GM21825 (cell line): ENCODE results near the gene CLIP1.
"Not testable (repeated sequence)": the region's sequence is repeated elsewhere in the genome, so short reads cannot be mapped to it uniquely, and the experiment has no call there.

Experiments used
- ATAC-seq: cut with Tn5 transposase; IDR thresholded peaks from one replicate; pipeline ENCODE4 v1.9.1; 2021; ENCODE audit warnings: mild to moderate bottlenecking, moderate library complexity; ENCODE audit not compliant: unreplicated experiment

The CLIP1 gene

GRCh38 chr12:122357536-122357935 is 64.9 kb downstream of the CLIP1 start:
- ATAC-seq, result not testable (repeated sequence)

GRCh38 chr12:122356991-122357390 is 65.5 kb downstream of the CLIP1 start:
- ATAC-seq, result not testable (repeated sequence)

- no peak for ATAC-seq
These were observed 66.3 kb downstream of the CLIP1 start for GRCh38 chr12:122356192-122356635.

GRCh38 chr12:122355706-122356105 is 66.8 kb downstream of the CLIP1 start:
- ATAC-seq, result no peak

GRCh38 chr12:122354958-122355641 is 67.4 kb downstream of the CLIP1 start:
- ATAC-seq, result no peak

- ATAC-seq, result no peak
These were observed 70.1 kb downstream of the CLIP1 start for GRCh38 chr12:122352394-122352793.

GRCh38 chr12:122350141-122350848 is 72.2 kb downstream of the CLIP1 start:
- no peak for ATAC-seq

- no peak for ATAC-seq
These were observed 73.4 kb downstream of the CLIP1 start for GRCh38 chr12:122349078-122349477.

GRCh38 chr12:122348505-122348904 is 74.0 kb downstream of the CLIP1 start:
- no peak for ATAC-seq

- no peak for ATAC-seq
These were observed 76.4 kb downstream of the CLIP1 start for GRCh38 chr12:122346054-122346453.

- ATAC-seq, result no peak
These were observed 77.4 kb downstream of the CLIP1 start for GRCh38 chr12:122345042-122345441.

GRCh38 chr12:122336015-122336946 is 86.2 kb downstream of the CLIP1 start:
- ATAC-seq, result no peak

- no peak for ATAC-seq
These were observed 89.1 kb downstream of the CLIP1 start for GRCh38 chr12:122333142-122334087.

GRCh38 chr12:122327494-122328385 is 94.7 kb downstream of the CLIP1 start:
- ATAC-seq, result no peak

- ATAC-seq, result no peak
These were observed 95.5 kb downstream of the CLIP1 start for GRCh38 chr12:122327014-122327413.

GRCh38 chr12:122326586-122326985 is 95.9 kb downstream of the CLIP1 start:
- ATAC-seq, result no peak

- ATAC-seq, result no peak
These were observed 99.0 kb downstream of the CLIP1 start for GRCh38 chr12:122323311-122324019.

GRCh38 chr12:122322501-122322900 is 100.0 kb downstream of the CLIP1 start:
- no peak for ATAC-seq
